Mesenchymal stem cell (in vitro differentiated cells and primary cell): ENCODE measurements around the gene FOXL1.

Source experiments
- DNase-seq: peaks from one replicate; pipeline ENCODE4 v3.0.0-alpha.2; 2013
- H2AFZ ChIP-seq: one replicate; pipeline ENCODE4 v1.6.1; 2013; ENCODE audit warnings: low read depth, mild to moderate bottlenecking, control low read depth, inconsistent platforms, low read length, moderate library complexity
- H2AK5ac ChIP-seq: 2 replicates; pipeline ENCODE4 v1.6.1; 2013; ENCODE audit warnings: low read length, moderate library complexity, mild to moderate bottlenecking, inconsistent platforms; ENCODE audit not compliant: severe bottlenecking
- H2BK120ac ChIP-seq: one replicate; pipeline ENCODE4 v1.6.1; 2013; ENCODE audit warnings: low read depth, mild to moderate bottlenecking, inconsistent platforms, low read length, moderate library complexity
- H2BK12ac ChIP-seq, 2 experiments: one replicate each; pipeline ENCODE4 v1.6.1; 2013; ENCODE audit warnings: inconsistent platforms in 2 of 2, low read length in 2 of 2, mild to moderate bottlenecking in 2 of 2, moderate library complexity in 2 of 2, control low read depth in 1 of 2
- H2BK15ac ChIP-seq: one replicate; pipeline ENCODE4 v1.6.1; 2013; ENCODE audit warnings: mild to moderate bottlenecking, low read depth, inconsistent platforms; ENCODE audit not compliant: poor library complexity, severe bottlenecking
- H2BK5ac ChIP-seq: 2 replicates; pipeline ENCODE4 v1.6.1; 2013; ENCODE audit warnings: low read depth, mild to moderate bottlenecking, low read length, control low read depth, inconsistent platforms; ENCODE audit not compliant: poor library complexity, severe bottlenecking
- H3K14ac ChIP-seq, 2 experiments: one replicate each; pipeline ENCODE4 v1.6.1; 2013; ENCODE audit warnings: inconsistent platforms in 2 of 2, low read length in 2 of 2, control low read depth in 1 of 2, mild to moderate bottlenecking in 1 of 2, moderate library complexity in 1 of 2
- H3K18ac ChIP-seq, 2 experiments: one replicate each; pipeline ENCODE4 v1.6.1; 2013; ENCODE audit warnings: inconsistent platforms in 2 of 2, low read length in 2 of 2, control low read depth in 1 of 2, low read depth in 1 of 2, mild to moderate bottlenecking in 1 of 2
- H3K23ac ChIP-seq, 2 experiments: one replicate each; pipeline ENCODE4 v1.6.1; 2013; ENCODE audit warnings: inconsistent platforms in 2 of 2, low read length in 2 of 2, mild to moderate bottlenecking in 2 of 2, moderate library complexity in 2 of 2, control low read depth in 1 of 2
- H3K27ac ChIP-seq: 2 replicates; pipeline ENCODE4 v1.5.1; 2013; ENCODE audit warnings: mild to moderate bottlenecking, moderate library complexity, low read length, control low read depth, inconsistent platforms; ENCODE audit not compliant: poor library complexity, severe bottlenecking
- H3K27me3 ChIP-seq, 2 experiments: 2 replicates each; pipeline versions ENCODE4 v1.6.1 to v1.7.0; 2013; ENCODE audit warnings: low read length in 2 of 2, mild to moderate bottlenecking in 2 of 2, moderate library complexity in 2 of 2, control low read depth in 1 of 2, inconsistent platforms in 1 of 2; ENCODE audit not compliant: control insufficient read depth in 1 of 2, insufficient read depth in 1 of 2
- H3K36me3 ChIP-seq, 2 experiments: 2 replicates each; pipeline versions ENCODE4 v1.6.1 to v1.7.0; 2013; ENCODE audit warnings: low read length in 2 of 2, control low read depth in 1 of 2, inconsistent platforms in 1 of 2, low read depth in 1 of 2, mild to moderate bottlenecking in 1 of 2; ENCODE audit not compliant: insufficient read depth in 2 of 2, control insufficient read depth in 1 of 2
- H3K4ac ChIP-seq, 2 experiments: one replicate each; pipeline ENCODE4 v1.6.1; 2013; ENCODE audit warnings: inconsistent platforms in 2 of 2, low read length in 2 of 2, mild to moderate bottlenecking in 2 of 2, moderate library complexity in 2 of 2, control low read depth in 1 of 2, low read depth in 1 of 2
- H3K4me1 ChIP-seq: 2 replicates; pipeline ENCODE4 v1.6.1; 2013; ENCODE audit warnings: low read depth, low read length, control low read depth; ENCODE audit not compliant: control insufficient read depth, insufficient read depth
- H3K4me2 ChIP-seq: 2 replicates; pipeline ENCODE4 v1.6.1; 2013; ENCODE audit warnings: low read length, mild to moderate bottlenecking, inconsistent platforms; ENCODE audit not compliant: poor library complexity, severe bottlenecking
- H3K4me3 ChIP-seq, 2 experiments: 2 replicates each; pipeline versions ENCODE4 v1.5.1 to v1.7.0; 2013; ENCODE audit warnings: low read length in 2 of 2, mild to moderate bottlenecking in 2 of 2, control low read depth in 1 of 2, low read depth in 1 of 2; ENCODE audit not compliant: insufficient read depth in 1 of 2
- H3K79me1 ChIP-seq: replicated peaks from 2 replicates; pipeline ENCODE4 v1.6.1; 2013; ENCODE audit warnings: mild to moderate bottlenecking, control low read depth, low read length, inconsistent platforms; ENCODE audit not compliant: poor library complexity, severe bottlenecking
- H3K9ac ChIP-seq: 2 replicates; pipeline ENCODE4 v1.7.0; 2013; ENCODE audit warnings: mild to moderate bottlenecking, low read length, moderate library complexity
- H3K9me3 ChIP-seq: 2 replicates; pipeline ENCODE4 v1.7.0; 2013; ENCODE audit warnings: mild to moderate bottlenecking, low read length; ENCODE audit not compliant: control insufficient read depth
- H4K8ac ChIP-seq: one replicate; pipeline ENCODE4 v1.6.1; 2013; ENCODE audit warnings: inconsistent platforms, mild to moderate bottlenecking, low read length, moderate library complexity
- H4K91ac ChIP-seq: one replicate; pipeline ENCODE4 v1.6.1; 2013; ENCODE audit warnings: mild to moderate bottlenecking, low read length, inconsistent platforms
- WGBS: methylation state at CpG from one replicate; pipeline ENCODE4 v1.1.7; 2013; ENCODE audit warnings: mixed read lengths; 5-methylcytosine and 5-hydroxymethylcytosine counted together

Gene FOXL1

DNA sequence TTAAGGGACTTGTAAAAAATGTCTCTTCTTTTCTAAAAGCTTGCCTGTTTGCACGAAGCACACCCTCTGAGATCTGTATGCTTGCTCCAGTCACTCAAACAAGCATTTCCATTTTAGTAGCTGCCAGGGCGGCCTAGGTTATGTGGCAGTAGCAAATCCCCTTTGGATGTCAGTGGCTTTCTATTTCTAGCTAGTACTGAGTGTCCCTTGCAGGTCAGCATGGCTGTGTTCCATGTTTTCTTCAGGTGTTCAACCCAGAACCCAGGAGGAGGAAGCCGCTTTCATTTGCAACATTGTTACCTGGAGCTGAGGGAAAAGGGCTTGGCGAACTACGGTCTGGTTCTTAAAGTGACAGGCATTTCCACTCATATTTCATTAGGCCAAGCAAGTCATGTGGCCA lies 36.4 kb downstream of the FOXL1 start:
- Histone ChIP-seq H4K91ac (no peak overlapping the region), H3K9ac (no peak overlapping the region), H2BK12ac (no peak overlapping the region), H2AK5ac (no peak overlapping the region), H3K18ac (peak overlapping the region in 1 of 2 experiments; percentile 14), H3K4me3 (no peak overlapping the region), H3K9me3 (no peaks in the 10 kb centered on the region), H2AFZ (peak overlapping the region; percentile 36), H3K27me3 (no peaks in the 10 kb centered on the region), H3K79me1 (peaks cover 2% of the 10 kb centered on the region), H3K4ac (no peak overlapping the region), H3K4me2 (no peak overlapping the region), H2BK120ac (peak overlapping the region; percentile 23), H3K23ac (no peak overlapping the region), H3K4me1 (peaks cover 13% of the 10 kb centered on the region), H2BK5ac (no peak overlapping the region), H2BK15ac (no peak overlapping the region), H4K8ac (peak overlapping the region; percentile 19), H3K27ac (no peak overlapping the region), H3K14ac (no peak overlapping the region), H3K36me3 (no peaks in the 10 kb centered on the region)
- no peak for DNase-seq
- WGBS = 81% methylated on average over 5 of the region's 5 CpGs

DNA sequence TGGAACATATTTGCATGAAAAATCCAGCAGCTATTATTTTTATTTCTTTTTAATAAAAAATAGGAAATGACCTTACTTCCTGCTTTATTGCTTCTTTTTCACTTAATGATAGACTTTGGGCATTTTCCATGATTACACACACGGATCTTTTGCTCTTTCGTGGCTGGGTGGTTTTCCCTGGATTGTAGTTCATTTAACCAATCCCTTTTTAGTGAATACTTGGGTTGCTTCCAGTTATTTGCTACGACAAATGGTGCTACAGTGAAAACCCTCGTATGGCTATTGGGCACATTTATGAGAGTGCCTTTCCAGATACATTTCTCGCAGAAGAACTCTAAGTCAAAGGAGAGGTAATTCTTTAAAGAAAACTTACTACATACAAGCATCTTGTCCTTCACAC lies 38.6 kb downstream of the FOXL1 start:
- H2AK5ac ChIP-seq = no peak overlapping the region
- H3K27me3 ChIP-seq = no peaks in the 10 kb centered on the region
- WGBS = 94% methylated on average over 5 of the region's 5 CpGs
- no peak overlapping the region for H3K9ac ChIP-seq
- no peak for DNase-seq
- peaks cover 3% of the 10 kb centered on the region for H3K9me3 ChIP-seq
- no peak overlapping the region for H3K23ac ChIP-seq
- H3K4ac ChIP-seq = no peak overlapping the region
- no peak overlapping the region for H2BK120ac ChIP-seq
- H3K18ac ChIP-seq = no peak overlapping the region
- H3K4me1 ChIP-seq = no peaks in the 10 kb centered on the region
- H3K27ac ChIP-seq = no peak overlapping the region
- H3K4me2 ChIP-seq = no peak overlapping the region
- no peak overlapping the region for H3K4me3 ChIP-seq
- peaks cover 0 to under 1% of the 10 kb centered on the region in 2 experiments for H3K36me3 ChIP-seq
- H4K91ac ChIP-seq = no peak overlapping the region
- H2BK15ac ChIP-seq = no peak overlapping the region
- peaks cover 2% of the 10 kb centered on the region for H3K79me1 ChIP-seq
- H2BK5ac ChIP-seq = no peak overlapping the region
- H3K14ac ChIP-seq = no peak overlapping the region
- H2BK12ac ChIP-seq = no peak overlapping the region
- no peak overlapping the region for H2AFZ ChIP-seq
- H4K8ac ChIP-seq = no peak overlapping the region

GRCh38 chr16:86618431-86619238 lies 40.3 kb downstream of the FOXL1 start:
- Histone ChIP-seq H2BK15ac (no peak overlapping the region), H4K8ac (peak overlapping the region; percentile 3)

DNA sequence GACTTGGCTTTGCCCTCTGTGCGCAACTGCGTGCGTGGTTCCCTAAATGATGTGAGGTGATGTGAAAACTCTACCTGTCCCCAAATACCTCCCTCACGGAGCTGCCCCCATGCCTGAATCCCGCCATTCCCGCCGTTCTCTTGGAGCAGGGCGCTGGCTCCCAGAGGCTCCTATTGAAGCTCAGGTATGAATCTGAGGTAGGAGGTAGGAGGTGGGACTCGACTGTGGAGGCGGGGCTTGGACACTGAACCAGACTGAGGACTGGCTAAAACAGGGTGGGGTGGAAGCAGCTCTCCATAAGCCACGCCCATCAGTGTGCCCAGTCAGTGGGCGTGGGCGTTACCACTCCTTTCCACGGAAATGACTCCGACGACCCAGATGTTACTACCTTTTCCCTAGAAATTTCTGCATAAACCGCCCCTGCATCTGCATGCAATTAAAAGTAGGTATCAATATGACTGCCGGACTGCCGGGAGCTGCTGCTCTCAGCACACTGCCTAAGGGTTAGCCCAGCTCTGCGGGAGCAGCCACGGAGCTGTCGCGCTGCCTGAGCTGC lies 41.0 kb downstream of the FOXL1 start:
- Histone ChIP-seq H3K18ac (peak overlapping the region in 1 of 2 experiments; percentile 28), H3K9me3 (peaks cover 3% of the 10 kb centered on the region), H2AK5ac (no peak overlapping the region), H2BK120ac (no peak overlapping the region), H2BK5ac (no peak overlapping the region), H3K4me1 (no peaks in the 10 kb centered on the region), H3K79me1 (peaks cover 2% of the 10 kb centered on the region), H3K27ac (no peak overlapping the region), H3K27me3 (peaks cover 0 to 6% of the 10 kb centered on the region in 2 experiments), H3K4me3 (peak overlapping the region in 1 of 2 experiments; percentile 71), H3K36me3 (peaks cover 0 to 2% of the 10 kb centered on the region in 2 experiments), H3K9ac (peak overlapping the region; percentile 28), H2BK12ac (no peak overlapping the region), H2AFZ (no peak overlapping the region), H4K8ac (no peak overlapping the region), H3K14ac (no peak overlapping the region), H3K4ac (no peak overlapping the region), H3K4me2 (no peak overlapping the region), H3K23ac (no peak overlapping the region), H4K91ac (no peak overlapping the region), H2BK15ac (no peak overlapping the region)
- 90% methylated on average over 23 of the region's 23 CpGs for WGBS
- no peak for DNase-seq

More at GRCh38 chr16:86618431-86619238, 40.3 kb downstream of the FOXL1 start:
- H3K9me3 ChIP-seq = peaks cover 3% of the 10 kb centered on the region
- H2BK5ac ChIP-seq = no peak overlapping the region
- H3K9ac ChIP-seq = peak overlapping the region; percentile 28
- H3K4me2 ChIP-seq = no peak overlapping the region
- H2AK5ac ChIP-seq = no peak overlapping the region
- H3K18ac ChIP-seq = peak overlapping the region in 1 of 2 experiments; percentile 28
- WGBS = 93% methylated on average over 16 of the region's 16 CpGs
- H3K14ac ChIP-seq = no peak overlapping the region
- no peak overlapping the region for H3K23ac ChIP-seq
- H3K4me1 ChIP-seq = no peaks in the 10 kb centered on the region
- H3K4ac ChIP-seq = no peak overlapping the region
- peak overlapping the region in 1 of 2 experiments; percentile 71 for H3K4me3 ChIP-seq
- H3K36me3 ChIP-seq = peaks cover 0 to 2% of the 10 kb centered on the region in 2 experiments
- H4K91ac ChIP-seq = peak overlapping the region; percentile 56
- DNase-seq = peak; percentile 43
- no peak overlapping the region for H3K27ac ChIP-seq
- H2BK120ac ChIP-seq = no peak overlapping the region
- H3K27me3 ChIP-seq = peaks cover 0 to 5% of the 10 kb centered on the region in 2 experiments
- no peak overlapping the region for H2AFZ ChIP-seq
- peaks cover 2% of the 10 kb centered on the region for H3K79me1 ChIP-seq
- H2BK12ac ChIP-seq = no peak overlapping the region
